Measurements from ENCODE around the gene GTF3C1.

The GTF3C1 gene

GRCh38 chr16:27447301-27447700 lies 102.4 kb downstream of the GTF3C1 start:
- no peak for TF ChIP-seq CTCF (IDR thresholded peaks at IDR 0.05)
- Histone ChIP-seq H3K27ac (no peak overlapping the region), H3K4me1 (no peaks in the 10 kb centered on the region), H3K36me3 (ENCODE audit: control insufficient read depth, insufficient read depth, low read length) (no peaks in the 10 kb centered on the region), H3K79me2 (no peaks in the 10 kb centered on the region), H3K27me3 (ENCODE audit: control insufficient read depth, insufficient read depth, low read length) (no peaks in the 10 kb centered on the region), H2AFZ (no peak overlapping the region), H3K9ac (no peak overlapping the region), H3K4me3 (ENCODE audit: low read depth, low read length) (no peak overlapping the region), H3K4me2 (ENCODE audit: low read length) (no peak overlapping the region), H3K9me3 (ENCODE audit: control insufficient read depth, low read length) (no peaks in the 10 kb centered on the region)

DNA sequence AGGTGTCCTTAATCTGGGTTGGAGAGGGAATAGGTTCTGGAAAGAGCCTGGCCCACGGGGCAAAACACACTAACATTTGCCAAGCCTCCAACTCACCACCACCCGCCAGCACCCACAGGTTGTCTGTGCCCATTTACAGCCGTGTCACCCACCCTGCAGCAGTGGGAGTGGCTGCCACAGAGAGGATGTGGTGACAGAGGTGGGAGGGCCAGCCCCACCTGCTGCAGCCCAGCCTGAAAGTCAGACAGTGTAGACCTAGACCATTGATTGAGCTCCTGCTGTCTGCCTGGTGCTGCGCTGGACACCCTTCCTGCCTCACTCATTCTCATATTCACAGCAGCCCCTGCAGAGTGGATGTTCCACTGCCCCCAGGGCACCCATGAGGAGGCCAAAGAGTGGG lies 103.0 kb downstream of the GTF3C1 start:
- Histone ChIP-seq H3K36me3 (ENCODE audit: control insufficient read depth, insufficient read depth, low read length) (no peaks in the 10 kb centered on the region), H3K79me2 (no peaks in the 10 kb centered on the region), H3K27ac (no peak overlapping the region), H3K4me3 (ENCODE audit: low read depth, low read length) (no peak overlapping the region), H3K9me3 (ENCODE audit: control insufficient read depth, low read length) (no peaks in the 10 kb centered on the region), H3K4me2 (ENCODE audit: low read length) (no peak overlapping the region), H3K4me1 (no peaks in the 10 kb centered on the region), H2AFZ (no peak overlapping the region), H3K27me3 (ENCODE audit: control insufficient read depth, insufficient read depth, low read length) (no peaks in the 10 kb centered on the region), H3K9ac (no peak overlapping the region)
- TF ChIP-seq CTCF (IDR thresholded peaks at IDR 0.05), result no peak

GRCh38 chr16:27445502-27446175 lies 104.1 kb downstream of the GTF3C1 start:
- Histone ChIP-seq H3K4me3 (ENCODE audit: low read depth, low read length) (no peak overlapping the region), H3K9ac (no peak overlapping the region), H3K4me1 (no peaks in the 10 kb centered on the region), H3K9me3 (ENCODE audit: control insufficient read depth, low read length) (no peaks in the 10 kb centered on the region), H3K27ac (no peak overlapping the region), H3K27me3 (ENCODE audit: control insufficient read depth, insufficient read depth, low read length) (no peaks in the 10 kb centered on the region), H2AFZ (no peak overlapping the region), H3K79me2 (no peaks in the 10 kb centered on the region), H3K36me3 (ENCODE audit: control insufficient read depth, insufficient read depth, low read length) (no peaks in the 10 kb centered on the region), H3K4me2 (ENCODE audit: low read length) (no peak overlapping the region)
- no peak for TF ChIP-seq CTCF (IDR thresholded peaks at IDR 0.05)

- no peak overlapping the region for H3K4me2 ChIP-seq (ENCODE audit: low read length)
- H3K79me2 ChIP-seq, result no peaks in the 10 kb centered on the region
- H3K27ac ChIP-seq, result no peak overlapping the region
- TF ChIP-seq CTCF (IDR thresholded peaks at IDR 0.05), result no peak
- H3K36me3 ChIP-seq (ENCODE audit: control insufficient read depth, insufficient read depth, low read length), result no peaks in the 10 kb centered on the region
- no peak overlapping the region for H2AFZ ChIP-seq
- H3K27me3 ChIP-seq (ENCODE audit: control insufficient read depth, insufficient read depth, low read length), result no peaks in the 10 kb centered on the region
- no peaks in the 10 kb centered on the region for H3K4me1 ChIP-seq
- H3K4me3 ChIP-seq (ENCODE audit: low read depth, low read length), result no peak overlapping the region
- no peaks in the 10 kb centered on the region for H3K9me3 ChIP-seq (ENCODE audit: control insufficient read depth, low read length)
- H3K9ac ChIP-seq, result no peak overlapping the region
Measured at GRCh38 chr16:27444470-27444869, 105.2 kb downstream of the GTF3C1 start.

DNA sequence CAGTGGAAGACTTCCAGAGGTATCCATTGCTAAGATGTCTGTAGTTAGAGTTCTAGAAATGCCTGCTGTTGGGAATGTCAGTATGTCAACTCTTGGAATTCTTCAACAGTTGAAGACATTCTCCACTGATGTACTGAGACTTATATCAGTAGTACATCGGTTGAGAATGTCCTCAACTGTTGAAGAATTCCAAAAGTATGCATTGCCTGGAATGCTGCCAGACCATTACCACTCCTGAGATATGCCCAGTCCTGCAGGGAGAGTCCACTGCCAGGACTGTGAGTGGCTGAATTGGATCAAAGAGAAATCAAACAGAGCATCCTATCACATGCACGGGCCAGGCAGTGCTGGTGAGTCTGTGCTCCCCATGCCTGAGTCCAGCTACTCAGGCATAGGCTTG lies 105.7 kb downstream of the GTF3C1 start:
- Histone ChIP-seq H3K27me3 (ENCODE audit: control insufficient read depth, insufficient read depth, low read length) (no peaks in the 10 kb centered on the region), H2AFZ (no peak overlapping the region), H3K4me1 (no peaks in the 10 kb centered on the region), H3K4me3 (ENCODE audit: low read depth, low read length) (no peak overlapping the region), H3K36me3 (ENCODE audit: control insufficient read depth, insufficient read depth, low read length) (no peaks in the 10 kb centered on the region), H3K9ac (no peak overlapping the region), H3K27ac (no peak overlapping the region), H3K79me2 (no peaks in the 10 kb centered on the region), H3K9me3 (ENCODE audit: control insufficient read depth, low read length) (no peaks in the 10 kb centered on the region), H3K4me2 (ENCODE audit: low read length) (no peak overlapping the region)
- TF ChIP-seq CTCF (IDR thresholded peaks at IDR 0.05), result no peak
